GM12878 (cell line): ENCODE measurements around the gene SPRED3. TPM values are rescaled to one million over a fixed set of nuclear protein-coding genes. Genes with fewer than 3 reads are reported as not detected.

Experiments
- ATAC-seq: fragments of 200-7000 bp; cut with Tn5 transposase; 3 replicates; pipeline ENCODE4 v1.9.1; 2020; ENCODE audit warnings: mild to moderate bottlenecking, moderate library complexity
- BruUV-seq: library from RNA; stranded (reverse); fragments of 400-500 nt; replicated peaks from 2 replicates; lab custom pipeline; 2021; lab: Mats Ljungman, UMichigan
- CTCF ChIA-PET: fragments of 300-600 bp; sonication (Branson Sonifier 250); formaldehyde crosslinking; extraction: SDS; loops from one replicate; lab custom pipeline; 2021; ENCODE audit warnings: inconsistent platforms; lab: Yijun Ruan, JAX
- POLR2A ChIA-PET: fragments of 350-600 bp; formaldehyde crosslinking; extraction: SDS; loops from one replicate; lab custom pipeline; 2021; ENCODE audit warnings: inconsistent platforms; lab: Charles Lee
- RAD21 ChIA-PET: fragments of 300-600 bp; sonication (Branson Sonifier 250); formaldehyde crosslinking; loops from one replicate; lab custom pipeline; 2023; ENCODE audit warnings: antibody characterized with exemption; ENCODE audit not compliant: unreplicated experiment; lab: Charles Lee
- SMC1A ChIA-PET: fragments of 300-600 bp; sonication (Branson Sonifier 250); formaldehyde crosslinking; loops from one replicate; lab custom pipeline; 2023; ENCODE audit not compliant: unreplicated experiment, uncharacterized antibody; lab: Charles Lee
- DNase-seq: peaks from one replicate; pipeline ENCODE4 v3.0.0-alpha.2; 2011; ENCODE audit warnings: low read depth, low spot score
- FAIRE-seq: peaks from 3 replicates; lab custom pipeline; 2011; peaks lifted over from hg19 to GRCh38; lab: Jason Lieb, UNC
- H2AFZ ChIP-seq: 2 replicates; pipeline ENCODE4 v1.6.0; 2011; ENCODE audit warnings: low read depth, low read length, control low read depth; ENCODE audit not compliant: control insufficient read depth
- H3K27ac ChIP-seq: 2 replicates; pipeline ENCODE4 v1.5.1; 2011; ENCODE audit warnings: control low read depth; ENCODE audit not compliant: control insufficient read depth, insufficient read depth
- H3K27me3 ChIP-seq, 2 experiments: replicated peaks in 1 of 2; 2 replicates each; pipeline versions ENCODE4 v1.6.0 to v1.6.1; 2011; ENCODE audit warnings: low read length in 1 of 2; ENCODE audit not compliant: control insufficient read depth in 2 of 2, insufficient read depth in 2 of 2
- H3K36me3 ChIP-seq, 2 experiments: 2 replicates each; pipeline ENCODE4 v1.5.1; 2011; ENCODE audit warnings: low read length in 1 of 2; ENCODE audit not compliant: control insufficient read depth in 2 of 2, insufficient read depth in 2 of 2
- H3K4me1 ChIP-seq: 2 replicates; pipeline ENCODE4 v1.6.1; 2011; ENCODE audit warnings: mild to moderate bottlenecking, low read length, moderate library complexity, mixed read lengths; ENCODE audit not compliant: control insufficient read depth, insufficient read depth
- H3K4me2 ChIP-seq: 2 replicates; pipeline ENCODE4 v1.6.0; 2011; ENCODE audit warnings: control low read depth; ENCODE audit not compliant: control insufficient read depth, insufficient read depth
- H3K4me3 ChIP-seq: fragments of 200-600 bp; sonication (generic); 2 replicates; pipeline ENCODE4 v1.5.1; 2016
- H3K79me2 ChIP-seq: 2 replicates; pipeline ENCODE4 v1.6.0; 2011; ENCODE audit warnings: low read length; ENCODE audit not compliant: control insufficient read depth, insufficient read depth
- H3K9ac ChIP-seq: 2 replicates; pipeline ENCODE4 v1.8.0; 2011; ENCODE audit warnings: low read length, control low read depth, mixed read lengths; ENCODE audit not compliant: control insufficient read depth, insufficient read depth
- H3K9me3 ChIP-seq: replicated peaks from 3 replicates; pipeline ENCODE4 v1.5.1; 2011; ENCODE audit warnings: mild to moderate bottlenecking, low read length; ENCODE audit not compliant: control insufficient read depth, insufficient read depth
- H4K20me1 ChIP-seq: 2 replicates; pipeline ENCODE4 v1.6.0; 2011; ENCODE audit not compliant: control insufficient read depth, insufficient read depth
- BACH1 ChIP-seq: fragments of 450-650 bp; IDR thresholded peaks from 2 replicates; pipeline ENCODE4 v1.6.1; 2017; ENCODE audit warnings: mild to moderate bottlenecking, borderline replicate concordance
- CBX5 ChIP-seq: sonication (generic); IDR thresholded peaks from 2 replicates; pipeline ENCODE4 v1.6.1; 2016; ENCODE audit warnings: low read depth, moderate library complexity, mild to moderate bottlenecking, inconsistent platforms
- CHD4 ChIP-seq: fragments of 200-600 bp; sonication (generic); IDR thresholded peaks from 2 replicates; pipeline ENCODE4 v1.6.1; 2016; ENCODE audit warnings: mild to moderate bottlenecking
- GABPA ChIP-seq: IDR thresholded peaks from 2 replicates; pipeline ENCODE4 v1.6.1; 2014; ENCODE audit warnings: antibody characterized with exemption, low read depth, mild to moderate bottlenecking, inconsistent platforms
- IRF4 ChIP-seq: IDR thresholded peaks from 2 replicates; pipeline ENCODE4 v1.6.1; 2011; ENCODE audit warnings: low read depth, low read length
- MYB ChIP-seq: fragments of 150-350 bp; IDR thresholded peaks from 2 replicates; pipeline ENCODE4 v1.6.1; 2014; ENCODE audit warnings: mild to moderate bottlenecking, low read depth, low read length, borderline replicate concordance
- NFXL1 ChIP-seq: fragments of 450-650 bp; IDR thresholded peaks from 2 replicates; pipeline ENCODE4 v1.6.1; 2017; ENCODE audit warnings: antibody characterized with exemption, mild to moderate bottlenecking, borderline replicate concordance
- PAX5 ChIP-seq: IDR thresholded peaks from 2 replicates; pipeline ENCODE4 v1.6.1; 2011; ENCODE audit warnings: low read depth, low read length, borderline replicate concordance
- RCOR1 ChIP-seq: conservative IDR thresholded peaks from 2 replicates; pipeline ENCODE4 v1.6.1; 2012; ENCODE audit warnings: low read depth, low read length, improper control_type of control experiment
- RELA ChIP-seq: fragments of 450-650 bp; IDR thresholded peaks from 2 replicates; pipeline ENCODE4 v1.8.0; 2014; ENCODE audit warnings: borderline replicate concordance; ENCODE audit not compliant: partially characterized antibody
- SREBF1 ChIP-seq: IDR thresholded peaks from 2 replicates; pipeline ENCODE4 v1.6.1; 2012; ENCODE audit warnings: mild to moderate bottlenecking, low read length
- ZNF217 ChIP-seq: fragments of 450-650 bp; IDR thresholded peaks from 2 replicates; pipeline ENCODE4 v1.6.1; 2017; ENCODE audit warnings: antibody characterized with exemption, mild to moderate bottlenecking
- ZNF622 ChIP-seq: fragments of 450-650 bp; IDR thresholded peaks from 2 replicates; pipeline ENCODE4 v1.6.1; 2017; ENCODE audit warnings: mild to moderate bottlenecking, inconsistent platforms
- ZSCAN29 ChIP-seq: fragments of 450-650 bp; IDR thresholded peaks from 2 replicates; pipeline ENCODE4 v1.6.1; 2017; ENCODE audit warnings: mild to moderate bottlenecking, moderate library complexity
- WGBS: methylation state at CpG from one replicate; pipeline ENCODE4 v1.1.6; 2016; ENCODE audit warnings: low lambda C conversion rate; ENCODE audit not compliant: insufficient replicate concordance, insufficient coverage; ENCODE audit errors: missing lambda C conversion rate; 5-methylcytosine and 5-hydroxymethylcytosine counted together
- in situ Hi-C: fragments of 300-500 bp; cut with MboI; formaldehyde crosslinking; loops from 9 replicates; pipeline ENCODE4 v1.14.3; 2018; ENCODE audit warnings: mixed read lengths
- intact Hi-C: fragments of 100-400 bp; cut with micrococcal nuclease; formaldehyde crosslinking; loops from one replicate; pipeline ENCODE4 v1.14.2; 2022; ENCODE audit not compliant: unreplicated experiment
- polyA plus RNA-seq, 11 experiments: library from polyadenylated mRNA; depleted of rRNA in 4 of 11; unstranded in 6 of 11; stranded (reverse) in 5 of 11; fragments of >200 nt; fragmentation: Nextera tagmentation in 4 of 11; fragmentation: Illumina TruSeq in 1 of 11; extraction: Ambion mirVana in 4 of 11; extraction: Trizol in 1 of 11; gene quantifications; 1 replicate in 1 of 11; 2 replicates in 10 of 11; pipeline versions ENCODE4 v1.2.1 to v1.2.3, GENCODE V29; 2011 to 2016; ENCODE audit warnings: inconsistent platforms in 2 of 11, missing spikeins in 2 of 11, low read depth in 1 of 11
- total RNA-seq, 4 experiments: library from RNA; depleted of rRNA in 3 of 4; stranded (reverse); fragments of >200 nt in 3 of 4; fragmentation: Illumina TruSeq in 1 of 4; extraction: Trizol in 1 of 4; gene quantifications; 2 replicates each; pipeline versions ENCODE4 v1.2.1 to v1.2.3, GENCODE V29; 2013 to 2021
- TF ChIP-seq, protein P1 (sequence below): fragments of 450-650 bp; IDR thresholded peaks from 2 replicates; pipeline ENCODE4 v1.6.1; 2017; ENCODE audit warnings: antibody characterized with exemption, mild to moderate bottlenecking, moderate library complexity
- TF ChIP-seq, protein P2 (sequence below): IDR thresholded peaks from 2 replicates; pipeline ENCODE4 v1.6.1; 2012; ENCODE audit warnings: improper control_type of control experiment, low read depth, low read length; ENCODE audit not compliant: insufficient replicate concordance
- TF ChIP-seq, protein P3 (sequence below): IDR thresholded peaks from 2 replicates; pipeline ENCODE4 v1.6.1; 2012; ENCODE audit warnings: low read depth, low read length, improper control_type of control experiment

SPRED3 gene
- total and polyA plus RNA-seq, 10 of the 15 experiments (the other 5 are each of a cell fraction or from before 2014, with no cell fraction given), result 0.09 to 1.5 (median 0.31) TPM; not detected in 2

DNA sequence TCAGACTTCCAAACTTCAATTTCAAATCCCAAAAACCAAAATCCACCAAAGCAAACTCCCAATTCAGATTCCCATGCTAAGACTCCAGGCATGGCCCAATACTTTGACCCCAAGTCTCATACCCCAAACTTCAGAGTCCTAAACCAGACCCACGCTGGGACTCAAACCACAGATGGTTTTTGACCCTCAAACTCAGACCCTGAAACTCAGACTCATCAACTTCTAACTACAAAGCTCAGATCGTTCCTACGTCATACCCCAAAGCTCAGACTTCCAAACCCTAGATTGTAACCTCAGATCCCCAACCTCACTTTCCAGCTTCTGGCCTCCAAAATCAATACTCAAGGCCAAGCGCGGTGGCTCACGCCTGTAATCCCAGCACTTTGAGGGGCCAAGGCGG, 56.9 kb downstream of the SPRED3 start:
- intact Hi-C loops (no loop called here), in situ Hi-C loops (no loop called here)
- Histone ChIP-seq H3K9ac (no peak overlapping the region), H3K36me3 (no peaks in the 10 kb centered on the region), H3K79me2 (no peaks in the 10 kb centered on the region), H3K27ac (no peak overlapping the region), H2AFZ (no peak overlapping the region), H4K20me1 (no peaks in the 10 kb centered on the region), H3K27me3 (no peaks in the 10 kb centered on the region), H3K9me3 (no peaks in the 10 kb centered on the region), H3K4me1 (no peaks in the 10 kb centered on the region), H3K4me3 (no peak overlapping the region), H3K4me2 (no peak overlapping the region)
- DNase-seq (no peak), ATAC-seq (no peak), FAIRE-seq (no peak)
- WGBS, result 68% methylated on average over 7 of the region's 7 CpGs
- TF ChIP-seq SREBF1 (no peak), CHD4 (no peak), GABPA (no peak), ZNF217 (no peak), MYB (no peak), ZSCAN29 (no peak), PAX5 (no peak), IRF4 (no peak), ZNF622 (no peak), NFXL1 (no peak), RELA (no peak), CBX5 (no peak), RCOR1 (no peak), BACH1 (no peak)
- TF ChIP-seq, protein P1, sequence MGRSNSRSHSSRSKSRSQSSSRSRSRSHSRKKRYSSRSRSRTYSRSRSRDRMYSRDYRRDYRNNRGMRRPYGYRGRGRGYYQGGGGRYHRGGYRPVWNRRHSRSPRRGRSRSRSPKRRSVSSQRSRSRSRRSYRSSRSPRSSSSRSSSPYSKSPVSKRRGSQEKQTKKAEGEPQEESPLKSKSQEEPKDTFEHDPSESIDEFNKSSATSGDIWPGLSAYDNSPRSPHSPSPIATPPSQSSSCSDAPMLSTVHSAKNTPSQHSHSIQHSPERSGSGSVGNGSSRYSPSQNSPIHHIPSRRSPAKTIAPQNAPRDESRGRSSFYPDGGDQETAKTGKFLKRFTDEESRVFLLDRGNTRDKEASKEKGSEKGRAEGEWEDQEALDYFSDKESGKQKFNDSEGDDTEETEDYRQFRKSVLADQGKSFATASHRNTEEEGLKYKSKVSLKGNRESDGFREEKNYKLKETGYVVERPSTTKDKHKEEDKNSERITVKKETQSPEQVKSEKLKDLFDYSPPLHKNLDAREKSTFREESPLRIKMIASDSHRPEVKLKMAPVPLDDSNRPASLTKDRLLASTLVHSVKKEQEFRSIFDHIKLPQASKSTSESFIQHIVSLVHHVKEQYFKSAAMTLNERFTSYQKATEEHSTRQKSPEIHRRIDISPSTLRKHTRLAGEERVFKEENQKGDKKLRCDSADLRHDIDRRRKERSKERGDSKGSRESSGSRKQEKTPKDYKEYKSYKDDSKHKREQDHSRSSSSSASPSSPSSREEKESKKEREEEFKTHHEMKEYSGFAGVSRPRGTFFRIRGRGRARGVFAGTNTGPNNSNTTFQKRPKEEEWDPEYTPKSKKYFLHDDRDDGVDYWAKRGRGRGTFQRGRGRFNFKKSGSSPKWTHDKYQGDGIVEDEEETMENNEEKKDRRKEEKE, result no peak
- TF ChIP-seq, protein P2, sequence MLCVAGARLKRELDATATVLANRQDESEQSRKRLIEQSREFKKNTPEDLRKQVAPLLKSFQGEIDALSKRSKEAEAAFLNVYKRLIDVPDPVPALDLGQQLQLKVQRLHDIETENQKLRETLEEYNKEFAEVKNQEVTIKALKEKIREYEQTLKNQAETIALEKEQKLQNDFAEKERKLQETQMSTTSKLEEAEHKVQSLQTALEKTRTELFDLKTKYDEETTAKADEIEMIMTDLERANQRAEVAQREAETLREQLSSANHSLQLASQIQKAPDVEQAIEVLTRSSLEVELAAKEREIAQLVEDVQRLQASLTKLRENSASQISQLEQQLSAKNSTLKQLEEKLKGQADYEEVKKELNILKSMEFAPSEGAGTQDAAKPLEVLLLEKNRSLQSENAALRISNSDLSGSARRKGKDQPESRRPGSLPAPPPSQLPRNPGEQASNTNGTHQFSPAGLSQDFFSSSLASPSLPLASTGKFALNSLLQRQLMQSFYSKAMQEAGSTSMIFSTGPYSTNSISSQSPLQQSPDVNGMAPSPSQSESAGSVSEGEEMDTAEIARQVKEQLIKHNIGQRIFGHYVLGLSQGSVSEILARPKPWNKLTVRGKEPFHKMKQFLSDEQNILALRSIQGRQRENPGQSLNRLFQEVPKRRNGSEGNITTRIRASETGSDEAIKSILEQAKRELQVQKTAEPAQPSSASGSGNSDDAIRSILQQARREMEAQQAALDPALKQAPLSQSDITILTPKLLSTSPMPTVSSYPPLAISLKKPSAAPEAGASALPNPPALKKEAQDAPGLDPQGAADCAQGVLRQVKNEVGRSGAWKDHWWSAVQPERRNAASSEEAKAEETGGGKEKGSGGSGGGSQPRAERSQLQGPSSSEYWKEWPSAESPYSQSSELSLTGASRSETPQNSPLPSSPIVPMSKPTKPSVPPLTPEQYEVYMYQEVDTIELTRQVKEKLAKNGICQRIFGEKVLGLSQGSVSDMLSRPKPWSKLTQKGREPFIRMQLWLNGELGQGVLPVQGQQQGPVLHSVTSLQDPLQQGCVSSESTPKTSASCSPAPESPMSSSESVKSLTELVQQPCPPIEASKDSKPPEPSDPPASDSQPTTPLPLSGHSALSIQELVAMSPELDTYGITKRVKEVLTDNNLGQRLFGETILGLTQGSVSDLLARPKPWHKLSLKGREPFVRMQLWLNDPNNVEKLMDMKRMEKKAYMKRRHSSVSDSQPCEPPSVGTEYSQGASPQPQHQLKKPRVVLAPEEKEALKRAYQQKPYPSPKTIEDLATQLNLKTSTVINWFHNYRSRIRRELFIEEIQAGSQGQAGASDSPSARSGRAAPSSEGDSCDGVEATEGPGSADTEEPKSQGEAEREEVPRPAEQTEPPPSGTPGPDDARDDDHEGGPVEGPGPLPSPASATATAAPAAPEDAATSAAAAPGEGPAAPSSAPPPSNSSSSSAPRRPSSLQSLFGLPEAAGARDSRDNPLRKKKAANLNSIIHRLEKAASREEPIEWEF, result no peak
- TF ChIP-seq, protein P3, sequence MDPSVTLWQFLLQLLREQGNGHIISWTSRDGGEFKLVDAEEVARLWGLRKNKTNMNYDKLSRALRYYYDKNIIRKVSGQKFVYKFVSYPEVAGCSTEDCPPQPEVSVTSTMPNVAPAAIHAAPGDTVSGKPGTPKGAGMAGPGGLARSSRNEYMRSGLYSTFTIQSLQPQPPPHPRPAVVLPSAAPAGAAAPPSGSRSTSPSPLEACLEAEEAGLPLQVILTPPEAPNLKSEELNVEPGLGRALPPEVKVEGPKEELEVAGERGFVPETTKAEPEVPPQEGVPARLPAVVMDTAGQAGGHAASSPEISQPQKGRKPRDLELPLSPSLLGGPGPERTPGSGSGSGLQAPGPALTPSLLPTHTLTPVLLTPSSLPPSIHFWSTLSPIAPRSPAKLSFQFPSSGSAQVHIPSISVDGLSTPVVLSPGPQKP, result no peak
- RAD21 ChIA-PET, result no interaction called here
- CTCF ChIA-PET, result no interaction called here
- no TSS peak for BruUV-seq
- POLR2A ChIA-PET, result no interaction called here
- SMC1A ChIA-PET, result no interaction called here
